ENCODE measurements around the gene MYORG.
"Not testable (repeated sequence)": the region's sequence is repeated elsewhere in the genome, so short reads cannot be mapped to it uniquely, and the experiment has no call there.

MYORG gene

DNA sequence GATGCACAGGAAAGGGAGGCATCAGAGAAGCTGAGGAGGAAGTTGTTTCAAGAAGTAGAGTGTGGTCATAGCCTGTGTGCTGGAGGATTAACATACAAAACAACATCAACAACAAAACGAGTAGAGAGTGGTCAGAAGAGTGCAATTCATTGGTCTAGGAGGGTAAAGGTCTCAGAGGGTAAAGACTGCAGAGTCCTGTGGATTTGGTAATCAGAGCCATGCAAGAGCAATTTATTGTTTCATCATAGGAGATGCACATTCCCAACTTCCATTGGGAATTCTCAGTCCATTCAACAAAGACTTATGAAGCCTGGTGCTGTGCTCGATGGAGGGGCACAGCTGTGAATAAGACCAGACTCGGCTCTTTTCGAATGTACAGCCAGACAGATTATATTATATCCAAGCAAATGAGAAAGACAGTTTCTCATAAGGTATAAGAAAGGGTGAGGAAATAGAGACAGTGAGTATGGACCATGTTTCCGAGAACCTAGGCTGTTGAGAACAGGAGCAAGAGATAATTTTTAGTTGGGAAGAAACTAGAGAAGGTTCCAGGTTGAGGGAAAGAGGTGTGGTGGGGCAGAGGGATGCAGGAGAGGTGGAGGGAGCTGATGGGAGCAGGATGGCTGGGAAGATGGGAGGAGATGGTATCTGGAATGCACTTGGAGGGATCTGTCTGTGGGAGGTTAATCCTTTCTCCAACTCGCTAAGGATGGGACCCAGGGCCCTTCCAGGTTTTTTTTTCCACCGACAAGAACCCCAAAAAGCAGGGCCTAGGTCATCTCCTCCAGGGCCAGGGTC lies 7.9 kb upstream of the MYORG start:
- no peak for DNase-seq

DNA sequence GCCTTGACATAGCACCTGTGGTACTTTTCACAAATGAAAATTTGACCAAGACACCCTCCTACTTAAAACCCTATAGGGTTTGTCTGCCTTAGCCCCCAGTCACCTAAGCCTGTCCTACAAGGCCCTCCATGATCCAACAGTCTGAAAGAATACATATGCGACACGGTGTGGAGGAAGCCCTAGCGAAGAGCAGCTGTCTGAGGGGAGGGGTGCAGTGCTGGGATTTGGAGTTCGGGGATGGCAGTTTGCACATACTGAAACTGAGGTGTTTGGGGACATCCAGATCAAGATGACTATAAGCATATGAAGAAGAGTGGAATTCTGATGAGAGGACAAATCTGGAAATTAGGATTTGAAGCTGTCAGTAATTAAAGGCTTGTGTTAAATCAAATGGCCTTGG lies 7.2 kb upstream of the MYORG start:
- no peak for DNase-seq

DNA sequence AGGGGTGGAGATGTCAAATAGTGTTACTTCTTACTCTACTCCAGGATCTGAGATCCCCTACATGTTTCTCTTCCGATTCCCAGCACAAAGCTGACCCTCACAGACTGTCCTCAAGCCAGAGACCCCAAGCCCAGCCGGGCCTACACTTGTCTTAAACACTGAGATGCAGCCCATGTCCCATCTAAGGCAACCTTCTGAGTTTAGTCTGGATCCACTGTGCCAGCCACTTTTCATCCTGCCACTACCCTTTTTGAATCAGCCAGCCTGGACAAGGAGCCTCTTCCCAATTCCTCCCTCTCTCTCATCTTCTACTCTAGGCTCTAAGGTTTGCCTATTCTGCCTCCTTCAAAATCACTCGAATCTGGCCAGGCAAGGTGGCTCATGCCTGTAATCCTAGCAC lies 6.2 kb upstream of the MYORG start:
- no peak for DNase-seq

DNA sequence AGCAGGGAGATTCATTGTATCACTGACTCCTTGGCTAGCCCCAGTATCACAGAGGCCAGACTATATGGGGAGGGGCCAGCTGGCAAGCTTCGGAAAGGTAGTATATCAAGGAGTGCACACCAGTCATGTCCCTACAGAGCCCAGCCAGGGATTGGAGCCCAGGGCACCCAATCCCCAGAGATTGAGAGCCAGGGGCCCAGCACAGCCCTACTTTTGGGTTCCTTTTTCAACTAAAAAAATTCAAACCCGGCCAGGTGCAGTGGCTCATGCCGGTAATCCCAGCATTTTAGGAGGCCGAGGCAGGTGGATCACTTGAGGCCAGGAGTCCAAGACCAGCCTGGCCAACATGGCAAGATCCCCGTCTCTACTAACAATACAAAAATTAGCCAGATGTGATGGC lies 5.4 kb upstream of the MYORG start:
- DNase-seq, result no peak

DNA sequence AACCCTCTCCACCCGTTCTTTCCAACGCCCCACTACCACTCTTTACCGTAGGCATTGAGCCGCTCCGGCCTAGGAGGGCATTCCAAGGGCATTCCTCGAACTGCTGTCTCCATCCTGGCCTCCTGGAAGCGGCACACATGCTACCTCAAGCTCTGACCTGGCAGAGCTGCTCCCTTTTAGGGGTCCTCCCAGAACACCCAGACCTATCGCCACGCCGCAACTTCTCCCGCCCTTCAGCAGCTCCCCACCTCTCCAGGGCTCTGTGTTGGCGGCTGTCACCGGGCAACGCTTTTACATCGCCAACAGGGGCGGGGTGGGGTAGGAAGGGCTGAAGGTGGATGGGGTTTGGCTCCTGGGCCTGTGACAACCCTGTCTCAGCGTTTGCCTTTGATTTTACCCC lies 4.6 kb upstream of the MYORG start:
- no peak for DNase-seq

DNA sequence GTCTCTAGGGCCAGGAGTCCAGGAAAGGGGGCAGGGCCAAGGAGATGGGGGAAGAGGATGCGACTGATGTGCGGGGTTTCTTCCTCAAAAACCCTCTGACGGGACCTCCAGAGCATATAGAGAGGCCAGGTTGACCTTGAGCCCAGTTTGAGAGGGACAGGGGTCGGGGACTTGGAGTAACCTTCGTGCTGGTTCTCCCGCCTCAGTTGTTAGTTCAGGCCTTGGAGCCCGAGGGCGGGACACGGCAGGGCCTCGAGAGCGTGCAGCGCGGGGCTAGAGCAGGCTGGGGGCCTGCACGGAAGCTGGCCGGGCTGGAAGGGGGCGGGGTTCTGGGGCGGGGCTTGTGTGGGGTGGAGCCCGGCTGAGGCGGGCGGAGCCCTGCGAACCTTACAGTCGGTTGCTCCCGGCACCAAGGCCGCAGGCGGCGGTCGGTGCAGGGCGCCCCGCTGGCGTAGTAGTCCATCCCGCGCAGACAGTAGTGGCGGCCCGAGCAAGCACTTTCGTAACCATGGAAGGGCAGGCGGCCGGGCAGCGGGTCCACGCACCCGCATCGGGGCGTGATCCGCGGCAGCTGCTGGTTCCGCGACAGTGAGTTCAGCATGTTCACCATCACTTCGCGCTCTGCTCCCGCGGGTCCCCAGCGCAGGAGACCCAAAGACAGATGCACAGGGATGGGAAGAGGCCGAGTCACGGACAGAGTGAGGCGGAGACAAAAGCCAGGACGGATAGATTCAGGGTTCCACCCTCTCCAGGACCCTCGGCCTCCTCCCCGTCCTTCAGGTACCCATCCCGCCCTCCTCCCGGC lies 4.0 kb upstream of the MYORG start:
- no peak for DNase-seq

DNA sequence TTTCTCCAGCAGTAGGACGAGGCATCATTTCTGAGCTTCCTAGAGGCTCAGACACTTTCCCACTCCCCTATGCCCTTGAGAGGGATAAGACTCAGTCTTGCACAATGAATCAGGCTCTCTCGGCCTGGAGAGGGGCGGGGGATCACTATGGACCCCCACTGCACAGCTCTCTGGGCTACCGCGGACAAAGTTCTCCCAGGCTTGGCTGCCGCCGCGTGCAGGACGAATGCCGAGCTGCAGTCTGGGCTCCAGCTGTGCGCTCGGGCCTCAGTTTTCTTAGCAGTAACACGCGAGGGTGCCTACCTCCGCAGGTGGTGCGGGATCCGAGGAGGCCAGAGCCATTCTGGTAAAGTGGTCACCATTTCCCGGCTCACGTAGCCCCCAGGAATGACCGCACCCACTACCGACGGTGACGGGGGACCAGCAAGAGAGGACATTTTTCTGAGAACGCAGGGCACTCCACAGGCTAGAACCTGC lies 3.4 kb upstream of the MYORG start:
- no peak for DNase-seq

DNA sequence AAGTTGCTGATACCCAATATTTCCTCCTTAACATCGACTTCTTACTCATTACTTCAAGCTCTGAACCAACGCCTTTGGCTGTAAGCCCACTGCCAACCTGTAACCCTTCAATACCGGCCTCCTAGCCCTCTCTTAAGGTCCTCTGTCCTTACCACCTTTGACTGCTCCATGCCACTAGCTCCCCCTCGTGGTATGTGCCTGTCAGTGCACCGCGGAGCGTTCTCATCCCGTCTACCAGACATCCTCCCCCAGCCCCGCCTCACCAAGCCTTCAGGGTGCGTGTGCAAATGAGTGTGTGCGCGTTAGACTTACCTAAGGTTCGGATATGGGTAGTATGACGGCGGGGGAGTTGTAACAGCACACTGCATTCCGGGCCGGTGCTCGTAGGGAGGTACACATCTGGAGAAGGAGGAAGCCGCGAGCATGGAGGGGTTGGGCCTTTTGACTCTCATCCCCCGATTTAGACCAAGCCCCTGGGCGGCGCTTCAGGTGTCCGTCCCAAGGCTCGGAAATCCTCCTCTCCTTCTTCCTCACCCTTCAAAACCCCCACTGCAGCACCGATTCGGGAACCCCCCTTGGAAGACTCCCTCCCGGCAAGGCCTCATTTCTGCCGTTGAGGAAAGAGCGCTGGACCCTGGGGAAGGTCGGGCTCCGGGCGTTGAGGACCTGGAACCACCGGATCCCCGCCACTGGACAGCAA lies 2.8 kb upstream of the MYORG start:
- DNase-seq, result peak in 1 of 2 experiments; percentile 48

DNA sequence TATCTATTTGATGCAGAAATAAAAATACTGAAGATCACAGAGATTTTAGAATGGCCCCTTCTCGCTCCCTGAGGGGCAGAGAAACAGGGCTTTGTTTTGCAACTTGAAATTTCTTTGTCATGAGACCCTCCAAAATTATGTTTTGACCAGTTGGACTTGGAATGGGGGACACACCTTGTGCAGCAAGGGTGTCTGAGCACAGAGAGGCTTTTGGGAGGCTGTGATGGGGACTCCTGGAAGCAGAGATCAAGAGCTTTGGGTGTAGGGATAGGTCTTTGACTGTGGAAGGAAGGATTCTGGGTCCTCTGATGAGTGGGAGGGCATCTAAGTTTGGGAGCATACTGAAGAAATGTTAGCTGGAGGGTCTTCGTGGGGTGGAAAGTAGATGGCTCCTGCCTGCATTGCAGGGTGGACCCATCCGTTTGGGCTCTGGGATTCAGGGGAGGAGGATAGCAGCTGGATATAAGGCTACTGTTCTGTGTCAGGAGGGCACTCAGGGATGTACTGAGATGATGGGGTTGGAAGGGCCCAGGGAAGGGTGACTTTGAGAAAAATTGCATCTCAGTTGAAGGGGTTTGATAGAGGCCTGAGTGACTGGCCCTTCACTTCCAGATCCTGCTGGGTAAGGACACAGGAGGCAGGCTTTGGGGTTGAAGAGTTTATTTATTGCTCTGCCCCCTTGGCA lies 1.8 kb upstream of the MYORG start:
- no peak for DNase-seq

DNA sequence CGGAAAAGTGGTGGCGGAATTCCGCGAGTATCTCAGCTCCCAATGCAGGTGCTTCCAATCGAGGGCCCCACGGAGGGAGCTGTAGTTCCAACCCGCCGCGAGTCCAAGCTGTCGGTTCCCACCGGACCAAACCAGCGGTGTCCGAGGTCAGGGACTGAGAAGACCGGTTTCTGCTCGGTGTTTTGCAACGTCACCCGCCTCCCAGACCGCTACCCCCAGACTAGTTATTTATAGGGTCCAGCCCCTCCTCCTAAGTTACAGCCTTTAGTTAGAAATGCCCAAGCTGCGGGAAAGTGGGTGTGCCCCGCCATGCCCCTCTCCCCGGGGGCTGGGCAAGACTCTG lies 677 bp upstream of the MYORG start:
- DNase-seq, result no peak

DNA sequence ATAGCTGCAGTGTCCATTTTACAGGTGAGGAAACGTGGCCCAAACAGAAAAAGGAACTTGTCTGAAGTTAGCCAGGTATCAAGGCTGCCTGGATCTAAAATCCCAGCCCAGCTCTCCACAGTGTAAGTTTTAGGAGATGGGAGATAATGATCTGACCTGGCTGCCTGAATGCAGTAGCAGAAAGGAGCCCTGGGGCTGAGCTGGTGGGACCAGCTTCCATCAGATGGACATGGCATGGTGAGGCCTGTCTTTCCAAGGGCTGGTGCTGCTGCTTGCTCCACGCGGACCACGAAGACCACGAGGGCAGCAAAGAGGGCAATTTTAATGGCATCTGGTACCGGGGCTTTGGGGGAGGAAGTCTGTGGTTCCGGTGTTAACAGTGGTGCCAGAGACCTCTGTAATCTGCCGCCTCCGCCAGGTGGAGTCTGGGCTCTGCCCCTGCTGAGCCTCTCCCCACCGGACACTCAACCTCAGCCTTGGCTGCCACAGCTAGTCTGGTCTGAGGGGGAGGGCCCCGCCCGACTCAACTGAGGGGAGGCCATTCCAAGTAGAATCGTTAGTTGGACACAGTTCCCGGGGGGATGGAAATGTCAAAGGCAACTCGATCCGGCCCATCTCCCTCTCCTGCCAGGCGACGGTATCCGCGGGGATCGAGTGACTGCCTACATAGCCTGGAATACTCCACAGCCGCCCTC lies 650 bp downstream of the MYORG start:
- no peak for DNase-seq

DNA sequence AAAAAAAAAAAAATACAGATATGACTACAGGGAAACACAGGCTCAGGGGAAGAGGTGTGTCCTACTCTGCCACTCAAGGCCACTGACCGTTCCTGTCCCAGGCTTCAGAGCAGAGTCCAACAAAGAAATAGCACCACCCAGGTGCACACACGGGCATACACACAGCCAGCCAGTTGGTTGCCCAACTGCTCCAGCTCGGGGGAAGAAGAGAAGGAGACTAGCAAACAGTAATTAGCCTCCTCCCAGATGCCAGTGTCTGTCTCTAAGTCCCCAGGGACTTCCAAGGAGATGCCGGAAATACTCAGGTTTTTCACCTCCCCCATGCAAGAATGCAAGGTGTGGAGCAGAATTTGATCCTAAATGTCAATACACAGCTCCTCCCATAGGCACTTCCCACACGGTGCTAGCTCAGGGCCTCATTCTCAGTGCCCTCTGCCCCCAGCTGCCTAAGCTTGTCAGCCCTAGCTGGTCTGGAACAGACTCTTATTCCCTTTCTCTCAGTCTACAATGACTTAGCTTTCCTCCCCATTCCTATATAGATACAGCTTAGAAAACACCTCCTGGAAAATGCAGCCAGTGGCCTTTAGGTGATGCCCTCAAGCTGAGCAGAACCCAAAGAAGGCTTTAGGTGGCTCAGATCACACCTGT lies 1.7 kb downstream of the MYORG start:
- no peak for DNase-seq

DNA sequence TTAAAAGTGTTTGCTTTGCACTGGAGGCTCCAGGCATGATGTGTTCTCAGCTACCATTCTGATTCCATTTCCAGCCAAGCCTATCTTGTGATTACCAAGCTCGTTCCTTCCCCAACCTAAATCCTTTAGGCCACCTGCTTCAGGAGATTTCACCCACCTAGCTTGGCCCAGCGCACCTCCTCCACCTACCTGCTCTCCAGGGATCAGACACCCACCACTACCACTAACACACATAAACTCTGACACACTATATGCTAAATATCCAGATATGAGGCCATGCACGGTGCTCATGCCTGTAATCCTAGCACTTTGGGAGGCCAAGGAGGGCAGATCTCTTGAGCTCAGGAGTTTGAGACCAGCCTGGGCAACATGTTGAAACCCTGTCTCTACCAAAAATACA lies 2.4 kb downstream of the MYORG start:
- DNase-seq, result no peak

DNA sequence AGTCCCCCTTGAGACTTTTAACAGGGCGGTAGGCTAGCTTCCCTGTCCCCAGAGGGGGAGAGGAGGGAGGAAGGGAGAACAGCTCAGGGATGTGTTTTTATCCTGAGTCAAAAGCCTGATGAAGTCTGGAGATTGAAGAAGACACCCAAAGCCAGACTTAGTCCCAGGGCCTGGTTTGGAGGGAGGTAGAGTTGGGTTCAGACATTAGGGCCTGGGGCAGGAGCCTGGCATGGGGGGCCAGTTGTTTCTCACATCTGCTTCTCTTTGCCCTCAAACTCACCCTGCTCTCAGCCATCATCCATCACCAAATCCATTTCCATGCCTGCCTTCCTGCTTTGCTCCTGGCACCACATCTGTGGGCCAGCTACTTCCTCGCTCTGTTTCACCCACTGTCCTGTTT lies 2.9 kb downstream of the MYORG start:
- DNase-seq, result no peak

DNA sequence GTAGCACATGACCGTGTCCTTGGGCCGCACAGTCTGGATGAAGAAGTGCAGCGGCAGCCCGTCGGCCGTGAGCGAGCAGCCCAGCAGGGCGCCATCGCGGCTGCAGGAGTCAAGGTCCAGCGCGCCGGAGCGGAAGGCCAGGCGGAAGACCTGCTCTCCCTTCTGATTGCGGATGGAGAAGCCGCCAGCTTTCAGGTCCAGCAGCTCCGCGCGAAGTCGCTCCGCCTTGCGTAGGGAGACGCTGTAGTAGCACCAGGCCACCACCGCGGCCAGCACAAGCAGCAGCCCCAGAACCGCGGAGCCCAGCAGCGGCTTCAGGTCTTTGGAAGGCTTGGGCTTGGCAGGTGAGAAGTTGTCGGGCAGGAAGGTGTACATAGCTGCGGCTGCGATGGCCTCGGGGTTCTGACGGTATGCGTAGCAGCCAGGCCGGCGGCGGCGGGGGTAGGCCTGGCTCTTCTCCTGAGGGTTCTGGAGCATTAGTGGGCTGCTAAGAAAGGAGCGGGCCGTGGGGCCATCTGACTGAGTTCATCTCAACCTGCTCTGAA lies 4.2 kb downstream of the MYORG start:
- DNase-seq, result no peak

DNA sequence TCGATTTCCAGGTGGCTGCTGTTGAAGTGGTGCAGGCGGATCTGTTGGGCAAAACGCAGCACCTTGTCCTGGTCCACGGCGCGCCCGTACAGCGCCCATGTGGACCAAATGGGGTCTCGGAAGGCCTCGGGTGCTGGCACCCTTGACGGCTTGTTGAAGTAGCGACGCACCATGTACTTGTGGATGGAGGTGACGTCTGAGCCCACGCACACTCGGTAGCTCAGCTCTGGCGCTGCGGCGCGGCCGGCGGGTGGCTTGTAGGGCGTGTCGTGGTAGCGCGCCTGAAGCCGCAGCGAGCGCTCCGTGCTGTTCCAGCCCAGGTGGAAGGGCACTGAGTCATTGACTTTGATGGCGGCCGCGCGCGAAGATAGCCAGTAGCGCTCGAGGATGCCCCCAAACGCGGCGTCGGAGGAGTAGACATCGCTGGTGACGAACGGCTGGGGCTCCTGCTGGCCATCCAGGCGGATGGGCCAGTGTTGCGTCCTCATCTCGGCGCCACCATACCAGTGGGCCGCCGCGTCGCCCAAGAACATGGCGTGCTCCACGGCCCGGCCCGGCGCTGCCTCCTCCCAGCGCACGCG lies 4.7 kb downstream of the MYORG start:
- no peak for DNase-seq

DNA sequence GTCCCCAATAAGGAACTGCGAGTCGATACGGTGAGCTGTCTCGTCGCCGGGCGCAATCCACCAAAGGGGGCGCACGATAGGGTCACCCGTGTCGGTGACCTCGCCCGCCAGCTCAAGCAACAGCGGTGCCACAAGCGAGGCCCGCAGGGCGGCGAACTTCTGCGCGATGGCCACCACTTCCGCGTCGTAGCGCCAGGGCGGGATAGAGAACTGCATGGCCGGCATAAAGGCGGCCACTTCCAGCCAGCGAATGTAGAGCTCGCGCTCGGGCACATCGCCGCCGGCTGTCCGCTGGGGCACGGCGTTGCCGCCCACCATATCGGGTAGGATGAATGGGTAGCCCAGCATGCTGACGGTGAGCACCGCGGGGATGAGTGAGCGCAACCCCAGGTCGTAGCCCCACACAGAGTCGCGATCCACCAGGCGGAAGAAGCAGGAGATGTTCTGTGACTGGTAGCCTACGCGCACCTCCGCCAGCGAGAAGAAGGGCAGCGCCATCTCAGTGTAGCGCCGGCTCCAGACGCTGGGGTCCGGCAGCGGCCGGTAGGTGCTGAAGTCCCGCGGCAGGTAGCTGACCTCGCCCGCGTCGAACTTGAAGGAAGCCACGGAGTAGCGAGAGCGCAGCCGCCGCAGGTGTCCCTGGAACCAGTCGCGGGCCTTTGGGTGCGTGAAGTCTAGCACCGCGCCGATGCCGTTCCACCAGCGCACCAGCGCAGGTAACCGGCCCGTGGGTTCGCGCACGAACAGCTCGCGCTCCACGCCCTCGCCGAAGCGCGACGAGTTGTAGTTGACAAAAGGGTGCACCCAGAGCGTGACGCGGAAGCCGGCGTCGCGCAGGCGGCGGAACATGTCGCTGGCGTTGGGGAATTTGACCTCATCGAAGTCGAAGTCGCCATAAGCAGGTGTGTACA lies 5.5 kb downstream of the MYORG start:
- no peak for DNase-seq

DNA sequence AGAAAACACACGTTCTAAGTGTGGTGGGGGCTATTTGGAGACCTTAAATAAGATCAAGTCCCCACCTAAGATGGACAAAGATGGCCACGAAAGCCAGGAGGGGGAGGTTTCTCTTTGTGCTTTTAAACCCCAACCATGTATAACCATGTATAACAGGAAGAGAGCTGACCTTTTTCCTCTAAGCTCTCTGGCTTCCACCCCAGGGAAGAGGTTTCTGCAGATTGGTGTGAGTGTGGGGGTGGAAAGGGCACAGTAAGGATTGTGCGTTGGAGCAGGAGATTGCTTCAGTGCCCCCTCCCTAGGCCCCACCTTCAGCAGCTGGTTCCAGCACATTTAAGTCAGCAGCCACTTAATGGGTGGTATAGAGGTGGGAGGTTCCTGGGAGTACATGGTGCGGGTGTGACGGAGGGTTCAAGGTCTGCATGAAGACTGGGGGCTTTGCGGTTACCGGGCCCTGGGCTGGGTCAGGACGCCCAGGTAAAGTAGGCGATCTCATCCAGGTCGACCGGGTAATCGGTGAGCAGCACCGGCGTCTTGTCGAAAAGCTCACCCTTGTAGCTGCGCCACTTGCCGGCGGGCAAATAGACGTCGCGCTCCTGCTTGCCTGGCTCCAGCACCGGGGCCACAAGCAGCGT lies 6.2 kb downstream of the MYORG start:
- no peak for DNase-seq

DNA sequence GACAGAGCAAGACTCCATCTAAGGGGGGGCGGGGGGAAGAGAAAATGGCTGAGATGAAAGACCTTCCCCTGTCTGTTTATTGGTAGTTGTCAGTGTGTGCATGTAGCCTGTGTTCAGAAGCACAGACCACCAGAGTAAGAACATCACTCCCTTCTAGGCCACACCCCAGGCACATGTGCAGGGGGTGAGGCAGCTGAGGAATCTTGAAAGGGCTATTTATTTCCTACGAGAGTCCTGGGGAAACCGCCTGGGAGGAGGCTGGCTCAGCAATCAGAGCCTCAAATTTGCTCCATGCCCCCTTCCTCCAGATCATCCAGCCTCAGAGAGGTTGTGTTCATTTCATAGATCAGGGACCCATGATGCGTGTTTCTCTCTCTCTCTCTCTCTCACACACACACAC lies 7.1 kb downstream of the MYORG start:
- no peak for DNase-seq

DNA sequence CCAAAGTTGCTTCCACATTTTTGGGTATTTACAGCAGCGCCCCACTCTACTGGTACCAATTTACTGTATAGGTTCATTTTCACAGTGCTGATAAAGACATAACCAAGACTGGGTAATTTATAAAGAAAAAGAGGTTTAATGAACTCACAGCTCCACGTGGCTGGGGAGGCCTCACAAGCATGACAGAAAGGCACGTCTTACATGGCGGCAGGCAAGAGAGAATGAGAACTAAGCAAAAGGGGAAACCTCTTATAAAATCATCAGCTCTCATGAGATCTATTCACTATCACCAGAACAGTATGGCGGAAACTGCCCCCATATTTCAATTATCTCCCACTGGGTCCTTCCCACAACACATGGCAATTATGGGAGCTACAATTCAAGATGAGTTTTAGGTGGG lies 7.9 kb downstream of the MYORG start:
- DNase-seq, result not testable (repeated sequence)
